HG02623 (cell line): Measurements from ENCODE around the gene EPOP.
"Not testable (repeated sequence)": the region's sequence is repeated elsewhere in the genome, so short reads cannot be mapped to it uniquely, and the experiment has no call there.

Experiments used
- ATAC-seq: cut with Tn5 transposase; IDR thresholded peaks from one replicate; pipeline ENCODE4 v1.9.1; 2021; ENCODE audit warnings: moderate library complexity; ENCODE audit not compliant: unreplicated experiment

EPOP gene

DNA sequence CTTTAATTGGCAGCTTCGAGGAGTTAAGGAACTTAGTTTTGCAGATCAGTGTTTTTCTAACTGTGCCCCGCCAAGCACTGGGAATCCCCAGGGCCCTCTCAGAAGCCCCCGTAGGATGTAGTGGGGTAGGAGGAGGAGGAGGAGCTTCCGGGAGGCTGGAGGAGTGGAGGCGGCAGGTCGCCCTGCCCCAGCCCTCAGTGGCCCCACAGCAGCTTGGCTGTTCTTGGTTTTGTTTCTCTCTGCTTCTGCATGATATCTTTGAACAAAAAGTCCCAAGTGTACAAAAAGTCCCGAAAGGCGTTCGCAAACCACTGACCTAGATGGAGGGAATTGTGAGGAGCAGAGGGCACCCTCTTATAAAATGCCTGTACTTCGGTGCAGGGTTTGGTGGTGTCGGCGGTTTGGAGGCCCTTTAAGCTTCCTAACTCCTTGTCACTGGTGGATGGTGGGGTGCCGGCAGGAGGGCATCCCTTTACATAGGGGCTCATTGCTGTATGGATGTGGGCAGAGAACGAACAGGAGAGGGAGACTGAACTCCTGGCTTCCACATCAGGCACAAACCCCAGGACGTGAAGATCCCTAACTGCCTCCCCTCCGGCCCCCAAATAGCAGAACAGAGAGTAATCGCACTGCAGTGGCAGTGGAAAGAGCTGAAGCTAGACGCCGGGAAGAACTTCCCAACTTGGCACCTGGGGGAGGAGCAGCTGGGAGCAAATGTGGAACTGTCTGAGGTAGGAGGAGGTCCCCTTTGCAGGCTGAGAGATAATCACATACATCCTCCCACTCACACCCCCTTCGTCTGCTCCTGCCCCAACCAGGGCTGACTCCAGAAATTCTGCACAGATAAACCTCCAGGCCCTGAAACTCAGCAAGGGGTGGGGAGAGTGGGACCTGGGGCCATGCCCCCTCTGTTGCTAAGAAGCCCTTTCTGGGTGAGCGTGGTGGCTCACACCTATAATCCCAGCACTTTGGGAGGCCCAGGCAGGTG, 20.1 kb downstream of the EPOP start:
- no peak for ATAC-seq

DNA sequence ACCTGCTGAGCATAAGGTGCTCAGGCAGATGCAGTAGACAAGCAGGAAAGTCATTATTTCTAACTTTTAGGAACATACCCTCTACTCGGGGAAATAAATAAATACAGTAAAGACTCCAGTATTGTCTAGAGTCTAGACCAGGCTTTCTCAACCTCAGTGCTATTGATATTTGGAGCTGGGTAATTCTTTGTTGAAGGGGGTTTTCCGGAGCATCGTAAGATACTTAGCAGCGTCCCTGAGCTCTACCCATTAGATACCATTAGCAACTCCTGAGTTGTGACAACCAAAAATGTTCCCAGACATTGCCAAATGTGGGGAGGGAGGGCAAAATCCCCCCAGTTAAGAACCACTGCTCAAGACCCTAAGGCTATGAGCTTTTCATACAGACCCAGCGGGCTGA, 21.1 kb downstream of the EPOP start:
- no peak for ATAC-seq

DNA sequence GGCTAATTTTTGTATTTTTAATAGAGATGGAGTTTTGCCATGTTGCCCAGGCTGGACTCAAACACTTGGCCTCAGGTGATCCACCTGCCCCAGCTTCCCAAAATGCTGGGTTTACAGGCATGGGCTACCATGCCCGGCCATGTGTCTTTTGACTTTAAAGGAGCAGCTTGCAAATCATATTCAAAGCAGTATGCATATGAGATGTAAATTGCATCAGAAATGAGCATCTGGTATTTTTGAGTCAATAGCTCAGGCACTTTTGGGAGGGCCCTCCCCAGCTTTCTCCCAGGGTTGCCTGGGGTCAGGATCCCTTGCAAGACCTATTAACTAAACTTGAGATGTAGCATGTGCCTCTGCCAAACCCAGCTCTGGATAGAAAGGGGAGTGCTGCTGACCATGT, 21.5 kb downstream of the EPOP start:
- ATAC-seq = no peak

DNA sequence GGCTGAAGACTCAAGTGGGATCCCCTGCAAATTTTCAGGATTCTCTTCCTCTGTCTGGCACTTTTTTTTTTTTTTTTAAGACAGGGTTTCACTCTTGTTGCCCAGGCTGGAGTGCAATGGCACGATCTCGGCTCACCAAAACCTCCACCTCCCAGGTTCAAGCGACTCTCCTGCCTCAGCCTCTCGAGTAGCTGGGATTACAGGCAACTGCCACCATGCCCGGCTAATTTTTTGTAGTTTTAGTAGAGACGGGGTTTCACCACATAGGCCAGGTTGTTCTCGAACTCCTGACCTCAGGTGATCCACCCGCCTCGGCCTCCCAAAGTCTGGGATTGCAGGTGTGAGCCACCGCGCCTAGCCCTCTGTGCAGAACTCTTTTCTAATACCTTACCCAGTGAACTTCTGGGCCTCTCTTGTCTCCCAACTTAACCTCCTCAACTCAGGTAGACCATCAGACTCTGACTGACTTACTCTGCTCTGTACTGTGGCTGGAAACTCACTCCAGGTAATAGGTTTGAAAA, 24.0 kb downstream of the EPOP start:
- ATAC-seq = not testable (repeated sequence)

DNA sequence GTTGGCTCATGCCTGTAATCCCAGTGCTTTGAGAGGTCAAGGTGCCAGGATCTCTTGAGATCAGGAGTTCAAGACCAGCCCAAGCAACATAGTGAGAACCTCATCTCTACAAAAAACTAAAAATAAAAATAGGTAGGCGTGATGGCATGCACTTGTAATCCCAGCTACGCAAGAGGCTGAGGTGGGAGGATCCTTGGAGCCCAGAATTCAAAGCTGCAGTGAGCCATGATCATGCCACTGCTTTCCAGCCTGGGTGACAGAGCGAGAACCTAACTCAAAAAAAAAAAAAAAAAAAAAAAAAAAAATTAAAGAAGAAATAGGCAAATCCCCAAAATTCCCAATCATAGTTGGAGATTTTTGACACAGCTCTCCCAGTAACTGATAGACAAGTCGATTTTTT, 36.8 kb downstream of the EPOP start:
- no peak for ATAC-seq

DNA sequence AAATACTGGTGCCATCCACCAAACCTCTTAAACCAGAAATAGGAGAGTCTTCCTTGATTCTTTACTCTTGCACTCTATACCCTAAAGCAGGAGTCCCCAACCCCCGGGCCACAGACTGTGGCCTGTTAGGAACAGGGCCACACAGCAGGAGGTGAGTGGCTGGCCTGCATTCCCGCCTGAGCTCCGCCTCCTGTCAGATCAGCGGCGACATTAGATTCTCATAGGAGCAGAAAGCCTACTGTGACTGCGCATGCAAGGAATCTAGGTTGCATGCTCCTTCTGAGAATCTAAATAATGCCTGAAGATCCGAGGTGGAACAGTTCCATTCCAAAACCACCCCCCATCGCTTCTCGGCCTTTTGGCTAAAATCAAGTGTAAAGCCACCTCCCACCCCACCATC, 38.7 kb downstream of the EPOP start:
- no peak for ATAC-seq

DNA sequence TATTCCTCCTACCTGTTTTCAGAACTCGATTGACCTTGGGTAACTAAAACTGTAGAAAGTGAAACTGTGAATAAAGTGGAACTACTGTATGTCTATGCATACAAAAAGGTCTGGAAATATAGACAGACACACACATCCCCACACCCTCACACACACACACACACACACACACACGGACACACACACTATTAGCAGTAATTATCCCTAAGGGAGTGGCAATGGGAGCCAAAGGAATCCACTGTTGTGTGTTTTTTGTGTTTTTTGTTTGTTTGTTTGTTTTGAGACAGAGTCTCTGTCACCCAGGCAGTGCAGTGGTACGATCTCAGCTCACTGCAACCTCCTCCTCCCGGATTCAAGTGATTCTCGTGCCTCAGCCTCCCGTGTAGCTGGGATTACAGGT, 42.4 kb downstream of the EPOP start:
- no peak for ATAC-seq

DNA sequence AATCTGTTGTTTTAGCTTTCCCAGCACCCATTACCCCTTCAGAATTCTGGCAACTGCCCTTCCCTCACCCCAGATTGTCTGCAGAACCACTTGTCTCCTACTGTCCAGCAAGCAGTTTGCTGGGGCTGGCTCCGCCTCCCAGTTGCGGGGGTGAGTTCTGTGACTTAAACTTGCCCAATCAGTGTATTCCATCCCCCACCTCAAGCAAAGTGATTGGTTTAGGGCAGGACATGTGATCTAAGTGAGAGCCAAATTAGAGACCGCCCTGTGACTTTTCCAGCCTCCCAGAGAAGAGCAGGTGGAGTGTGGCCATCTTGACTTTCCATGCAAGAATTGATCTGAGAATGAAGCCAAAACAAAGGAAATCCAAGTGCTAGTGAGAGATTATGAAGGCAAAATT, 46.3 kb downstream of the EPOP start:
- ATAC-seq = no peak

DNA sequence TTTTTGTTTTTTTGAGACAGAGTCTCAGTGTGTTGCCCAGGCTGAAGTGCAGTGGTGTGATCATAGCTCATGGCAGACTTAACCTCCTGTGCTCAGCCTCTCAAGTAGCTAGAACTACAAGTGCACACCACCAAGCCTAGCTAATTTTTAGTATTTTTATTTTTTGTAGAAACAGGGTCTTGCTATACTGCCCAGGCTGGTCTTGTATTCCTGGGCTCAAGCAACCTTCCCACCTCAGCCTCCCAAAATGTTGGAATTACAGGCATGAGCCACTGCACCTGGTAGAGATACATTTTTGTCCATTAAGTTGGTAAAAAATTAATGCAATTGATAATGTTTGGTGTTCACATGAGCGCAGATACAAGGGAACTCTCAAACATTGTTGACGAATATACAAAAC, 46.8 kb downstream of the EPOP start:
- ATAC-seq = no peak

DNA sequence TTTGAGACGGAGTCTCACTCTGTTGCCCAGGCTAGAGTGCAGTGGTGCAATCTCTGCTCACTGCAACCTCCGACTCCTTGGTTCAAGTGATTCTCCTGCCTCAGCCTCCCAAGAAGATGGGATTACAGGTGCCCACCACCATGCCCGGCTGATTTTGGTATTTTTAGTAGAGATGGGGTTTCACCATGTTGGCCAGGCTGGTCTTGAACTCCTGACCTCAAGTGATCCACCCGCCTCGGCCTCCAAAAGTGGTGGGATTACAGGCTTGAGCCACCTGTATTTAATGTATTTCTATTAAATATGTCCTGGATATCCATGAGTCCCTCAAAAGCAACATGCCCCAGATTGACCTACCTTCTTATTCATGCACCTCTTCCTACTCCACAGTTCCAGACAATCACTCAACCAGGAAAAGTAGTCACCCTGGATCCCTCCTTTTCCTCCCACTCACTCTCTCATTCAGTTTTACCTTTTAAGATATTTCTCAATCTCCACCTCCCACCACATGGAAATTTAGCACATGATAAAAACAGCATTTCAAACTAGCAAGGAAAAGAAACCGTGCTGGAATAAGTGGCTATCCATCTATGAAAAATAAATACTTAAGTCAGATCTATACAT, 48.0 kb downstream of the EPOP start:
- not testable (repeated sequence) for ATAC-seq

DNA sequence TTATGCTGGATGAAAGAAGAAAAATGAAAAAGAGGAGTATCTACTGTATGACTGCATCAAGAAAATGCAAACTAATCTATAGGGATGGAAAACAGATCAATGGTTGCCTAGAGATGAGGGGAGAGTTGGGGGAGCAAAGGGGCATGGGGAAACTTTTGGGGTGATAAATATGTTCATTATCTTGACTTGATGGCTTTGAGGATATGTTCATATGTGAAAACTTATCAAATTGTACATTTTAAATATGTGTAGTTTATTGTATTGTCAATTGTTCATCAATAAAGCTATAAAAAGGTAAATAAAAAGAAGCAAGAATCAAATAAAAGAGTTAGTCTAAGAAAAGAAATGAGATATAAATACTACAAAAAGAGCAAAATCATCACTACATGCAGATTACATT, 49.3 kb downstream of the EPOP start:
- ATAC-seq = no peak

DNA sequence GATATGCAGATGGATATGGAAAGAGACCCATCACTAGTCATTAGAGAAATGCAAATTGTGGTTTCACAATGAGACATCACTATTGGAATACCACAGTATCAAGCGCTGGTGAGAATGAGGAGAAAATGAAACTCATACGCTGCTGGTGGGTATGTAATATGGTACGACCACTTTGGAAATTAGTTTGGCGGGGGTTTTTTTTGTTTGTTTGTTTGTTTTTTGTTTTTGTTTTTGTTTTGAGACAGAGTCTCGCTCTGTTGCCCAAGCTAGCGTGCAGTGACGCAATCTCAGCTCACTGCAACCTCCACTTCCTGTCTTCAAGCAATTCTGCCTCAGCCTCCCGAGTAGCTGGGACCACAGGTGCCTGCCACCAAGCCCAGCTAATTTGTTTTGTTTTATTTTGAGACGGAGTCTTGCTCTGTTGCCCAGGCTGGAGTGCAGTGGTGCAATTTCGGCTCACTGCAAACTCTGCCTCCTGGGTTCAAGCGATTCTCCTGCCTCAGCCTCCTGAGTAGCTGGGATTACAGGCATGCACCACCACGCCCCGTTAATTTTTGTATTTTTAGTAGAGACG, 49.9 kb downstream of the EPOP start:
- ATAC-seq = not testable (repeated sequence)
